Peyer's patch (tissue), 4 donors: ENCODE data around the gene PLSCR1. TPM values are rescaled to one million over a fixed set of nuclear protein-coding genes. Genes with fewer than 3 reads are reported as not detected.

ENCODE experiments used
- DNase-seq, 3 donors: peaks; one replicate each; pipeline ENCODE4 v3.0.0-alpha.2; 2017 to 2019
- H3K27ac ChIP-seq, 4 donors: fragments of 200-600 bp; sonication (generic); one replicate each; pipeline ENCODE4 v1.5.1; 2016 to 2019
- H3K27me3 ChIP-seq, 2 donors: fragments of 200-600 bp; sonication (generic); one replicate each; pipeline ENCODE4 v1.5.1; 2019
- H3K36me3 ChIP-seq, 3 donors: fragments of 200-600 bp; sonication (generic); one replicate each; pipeline ENCODE4 v1.5.1; 2016 to 2019
- H3K4me1 ChIP-seq, 4 donors: fragments of 200-600 bp; sonication (generic); one replicate each; pipeline ENCODE4 v1.5.1; 2016 to 2019
- H3K4me3 ChIP-seq, 4 donors: fragments of 200-600 bp; sonication (generic); 1 replicate in 3 of 4; 2 replicates in 1 of 4; pipeline ENCODE4 v1.5.1; 2016 to 2019; ENCODE audit warnings: mild to moderate bottlenecking in 1 of 4
- H3K9me3 ChIP-seq, 4 donors: fragments of 200-600 bp; sonication (generic); one replicate each; pipeline ENCODE4 v1.5.1; 2016 to 2019; ENCODE audit warnings: mild to moderate bottlenecking in 1 of 4
- POLR2A ChIP-seq, 2 donors: fragments of 450-650 bp; IDR thresholded peaks; one replicate each; pipeline ENCODE4 v1.5.1; 2017; ENCODE audit warnings: antibody characterized with exemption in 2 of 2, mild to moderate bottlenecking in 2 of 2, moderate library complexity in 2 of 2
- total RNA-seq, 4 donors: library from RNA; depleted of rRNA; stranded (reverse); fragments of >200 nt; gene quantifications; one replicate each; pipeline ENCODE4 v1.1.0, GENCODE V29; 2016
- TF ChIP-seq, protein P1 (sequence below), 6 experiments: fragments of 450-650 bp in 4 of 6; fragments of 200-600 bp in 2 of 6; sonication (generic) in 1 of 6; IDR thresholded peaks; one replicate each; pipeline ENCODE4 v1.5.1; 2017 to 2019; ENCODE audit warnings: antibody characterized with exemption in 6 of 6, mild to moderate bottlenecking in 3 of 6, moderate library complexity in 1 of 6

The PLSCR1 gene
- total RNA-seq, 4 donors from 2014 or later: 80.7 to 93.2 (median 86.6) TPM

DNA sequence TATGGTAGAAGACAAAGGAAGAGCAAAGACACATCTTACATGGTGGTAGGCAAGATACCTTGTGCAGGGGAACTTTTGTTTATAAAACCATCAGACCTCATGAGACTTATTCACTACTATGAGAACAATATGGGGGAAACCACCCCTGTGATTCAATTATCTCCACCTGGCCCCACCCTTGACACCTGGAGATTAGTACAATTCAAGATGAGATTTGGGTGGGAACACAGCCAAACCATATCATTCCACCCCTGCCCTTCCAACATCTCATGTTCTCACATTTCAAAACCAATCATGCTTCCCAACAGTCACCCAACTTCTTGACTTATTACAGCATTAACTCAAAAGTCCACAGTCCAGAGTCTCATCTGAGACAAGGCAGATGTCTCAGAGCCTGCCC, 21.7 kb upstream of the PLSCR1 start:
- no peaks in the 10 kb centered on the region for H3K9me3 ChIP-seq
- no peaks in the 10 kb centered on the region for H3K4me1 ChIP-seq
- no peaks in the 10 kb centered on the region for H3K27me3 ChIP-seq
- no peak for DNase-seq
- H3K36me3 ChIP-seq: no peaks in the 10 kb centered on the region
- H3K4me3 ChIP-seq: no peak overlapping the region
- H3K27ac ChIP-seq: no peak overlapping the region
- TF ChIP-seq, protein P1, sequence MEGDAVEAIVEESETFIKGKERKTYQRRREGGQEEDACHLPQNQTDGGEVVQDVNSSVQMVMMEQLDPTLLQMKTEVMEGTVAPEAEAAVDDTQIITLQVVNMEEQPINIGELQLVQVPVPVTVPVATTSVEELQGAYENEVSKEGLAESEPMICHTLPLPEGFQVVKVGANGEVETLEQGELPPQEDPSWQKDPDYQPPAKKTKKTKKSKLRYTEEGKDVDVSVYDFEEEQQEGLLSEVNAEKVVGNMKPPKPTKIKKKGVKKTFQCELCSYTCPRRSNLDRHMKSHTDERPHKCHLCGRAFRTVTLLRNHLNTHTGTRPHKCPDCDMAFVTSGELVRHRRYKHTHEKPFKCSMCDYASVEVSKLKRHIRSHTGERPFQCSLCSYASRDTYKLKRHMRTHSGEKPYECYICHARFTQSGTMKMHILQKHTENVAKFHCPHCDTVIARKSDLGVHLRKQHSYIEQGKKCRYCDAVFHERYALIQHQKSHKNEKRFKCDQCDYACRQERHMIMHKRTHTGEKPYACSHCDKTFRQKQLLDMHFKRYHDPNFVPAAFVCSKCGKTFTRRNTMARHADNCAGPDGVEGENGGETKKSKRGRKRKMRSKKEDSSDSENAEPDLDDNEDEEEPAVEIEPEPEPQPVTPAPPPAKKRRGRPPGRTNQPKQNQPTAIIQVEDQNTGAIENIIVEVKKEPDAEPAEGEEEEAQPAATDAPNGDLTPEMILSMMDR (IDR thresholded peaks at IDR 0.05): no peak
- TF ChIP-seq POLR2A (IDR thresholded peaks at IDR 0.05): no peak

DNA sequence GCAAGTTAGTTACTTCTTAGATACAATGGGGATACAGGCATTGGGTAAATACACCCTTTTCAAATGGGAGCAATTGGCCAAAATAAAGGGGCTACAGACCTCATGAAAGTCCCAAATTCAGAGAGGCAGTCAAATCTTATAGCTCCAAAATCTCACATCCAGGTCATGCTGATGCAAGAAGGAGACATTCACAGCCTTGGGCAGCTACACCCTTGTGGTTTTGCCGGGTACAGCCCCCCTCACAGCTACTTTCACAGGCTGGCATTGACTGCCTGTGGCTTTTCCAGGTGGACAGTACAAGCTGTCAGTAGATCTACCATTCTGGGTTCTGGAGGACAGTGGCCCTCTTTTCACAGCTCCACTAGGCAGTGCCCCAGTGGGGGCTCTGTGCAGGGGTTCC, 17.5 kb upstream of the PLSCR1 start:
- Histone ChIP-seq H3K36me3 (no peaks in the 10 kb centered on the region), H3K4me1 (no peaks in the 10 kb centered on the region), H3K27me3 (no peaks in the 10 kb centered on the region), H3K9me3 (no peaks in the 10 kb centered on the region), H3K27ac (no peak overlapping the region), H3K4me3 (no peak overlapping the region)
- DNase-seq: no peak
- TF ChIP-seq POLR2A (IDR thresholded peaks at IDR 0.05): no peak
- TF ChIP-seq, protein P1 (IDR thresholded peaks at IDR 0.05): no peak

DNA sequence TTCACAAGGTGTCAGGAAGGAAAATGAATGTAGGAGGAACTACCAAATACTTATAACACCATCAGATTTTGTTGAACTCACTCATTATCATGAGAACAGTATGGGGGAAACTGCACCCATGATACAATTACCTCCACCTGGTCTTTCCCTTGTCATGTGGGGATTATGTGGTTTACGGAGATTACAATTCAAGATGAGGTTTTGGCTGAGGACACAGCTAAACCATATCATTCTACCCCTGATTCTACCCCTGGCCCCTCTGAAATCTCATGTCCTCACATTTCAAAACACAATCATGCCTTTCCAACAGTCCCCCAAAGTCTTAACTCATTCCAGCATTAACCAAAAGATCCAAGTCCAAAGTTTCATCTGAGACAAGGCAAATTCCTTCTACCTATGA, 17.1 kb upstream of the PLSCR1 start:
- no peak overlapping the region for H3K4me3 ChIP-seq
- TF ChIP-seq POLR2A (IDR thresholded peaks at IDR 0.05): no peak
- TF ChIP-seq, protein P1 (IDR thresholded peaks at IDR 0.05): no peak
- no peaks in the 10 kb centered on the region for H3K36me3 ChIP-seq
- H3K9me3 ChIP-seq: no peaks in the 10 kb centered on the region
- H3K4me1 ChIP-seq: no peaks in the 10 kb centered on the region
- H3K27me3 ChIP-seq: no peaks in the 10 kb centered on the region
- H3K27ac ChIP-seq: no peak overlapping the region
- no peak for DNase-seq

DNA sequence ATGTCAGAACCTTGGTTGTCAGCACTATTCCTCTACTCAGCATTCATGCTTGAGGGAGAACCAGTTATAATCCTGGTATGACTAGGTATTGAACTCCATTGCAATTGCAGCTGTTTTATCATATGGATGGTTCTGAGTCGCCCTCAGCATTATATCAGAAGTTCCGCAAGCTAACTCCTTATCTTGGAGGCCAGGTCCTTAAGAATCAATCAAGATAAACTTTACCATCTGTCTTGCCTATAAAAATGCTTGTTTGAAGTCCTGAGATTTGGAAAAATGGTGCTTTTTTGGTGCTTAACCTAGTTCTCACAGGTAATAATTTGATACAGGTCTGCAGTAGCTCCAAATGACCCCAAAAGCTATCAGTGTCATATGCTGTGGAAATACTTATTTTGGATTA, 16.3 kb upstream of the PLSCR1 start:
- no peak overlapping the region for H3K27ac ChIP-seq
- no peak for DNase-seq
- no peaks in the 10 kb centered on the region for H3K4me1 ChIP-seq
- no peaks in the 10 kb centered on the region for H3K9me3 ChIP-seq
- H3K36me3 ChIP-seq: no peaks in the 10 kb centered on the region
- no peak for TF ChIP-seq POLR2A (IDR thresholded peaks at IDR 0.05)
- TF ChIP-seq, protein P1 (IDR thresholded peaks at IDR 0.05): no peak
- H3K27me3 ChIP-seq: no peaks in the 10 kb centered on the region
- no peak overlapping the region for H3K4me3 ChIP-seq

DNA sequence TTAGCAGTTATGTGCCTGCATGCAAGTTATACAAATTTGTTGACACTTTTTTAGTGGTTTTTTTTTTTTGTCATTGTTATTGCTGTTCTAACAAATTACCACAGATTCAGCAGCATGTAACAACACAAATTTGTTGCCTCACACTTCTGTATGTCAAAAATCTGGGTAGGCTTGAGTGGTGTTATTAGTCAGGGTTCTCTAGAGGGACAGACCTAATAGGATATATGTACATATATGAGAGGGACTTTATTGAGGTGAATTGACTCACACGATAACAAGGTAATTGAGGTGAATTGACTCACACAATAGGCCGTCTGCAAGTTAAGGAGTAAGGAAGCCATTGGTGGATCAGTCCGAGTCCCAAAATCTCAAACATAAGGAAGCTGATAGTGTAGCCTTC, 15.0 kb upstream of the PLSCR1 start:
- H3K9me3 ChIP-seq: no peaks in the 10 kb centered on the region
- no peak for DNase-seq

More for the DNA sequence above, 15.0 kb upstream of the PLSCR1 start:
- Histone ChIP-seq H3K4me1 (no peaks in the 10 kb centered on the region), H3K27ac (no peak overlapping the region), H3K4me3 (no peak overlapping the region), H3K36me3 (no peaks in the 10 kb centered on the region), H3K27me3 (no peaks in the 10 kb centered on the region)
- TF ChIP-seq POLR2A (IDR thresholded peaks at IDR 0.05): no peak
- TF ChIP-seq, protein P1 (IDR thresholded peaks at IDR 0.05): no peak
